Adrenal gland (tissue), 12 donors: ENCODE results near the gene CYP4V2. TPM values are rescaled to one million over a fixed set of nuclear protein-coding genes. Genes with fewer than 3 reads are reported as not detected.

Experiments
- DNase-seq, 7 donors: peaks; one replicate each; pipeline ENCODE4 v3.0.0-alpha.2; 2019 to 2020
- H3K27ac ChIP-seq, 5 donors: fragments of 200-600 bp; sonication (generic) in 4 of 5; 1 replicate in 3 of 5; 2 replicates in 2 of 5; pipeline versions ENCODE4 v1.5.1 to v1.8.0; 2016 to 2020; ENCODE audit warnings: mild to moderate bottlenecking in 1 of 5
- H3K27me3 ChIP-seq: fragments of 200-600 bp; 2 replicates; pipeline ENCODE4 v1.8.0; 2021
- H3K36me3 ChIP-seq, 2 donors: fragments of 200-600 bp; replicated peaks in 1 of 2; 1 replicate in 1 of 2; 2 replicates in 1 of 2; pipeline versions ENCODE4 v1.5.1 to v1.8.0; 2018 to 2022
- H3K4me1 ChIP-seq, 2 donors: fragments of 200-600 bp; replicated peaks in 1 of 2; 1 replicate in 1 of 2; 2 replicates in 1 of 2; pipeline versions ENCODE4 v1.5.1 to v1.8.0; 2018 to 2021
- H3K4me3 ChIP-seq, 4 donors: fragments of 200-600 bp; sonication (generic) in 3 of 4; one replicate each; pipeline ENCODE4 v1.5.1; 2016 to 2018
- H3K9me3 ChIP-seq, 3 donors: fragments of 200-600 bp; sonication (generic) in 1 of 3; replicated peaks in 1 of 3; 1 replicate in 2 of 3; 2 replicates in 1 of 3; pipeline versions ENCODE4 v1.5.1 to v1.8.0; 2016 to 2021
- CTCF ChIP-seq, 6 experiments: fragments of 450-650 bp in 4 of 6; fragments of 200-600 bp in 2 of 6; sonication (generic) in 1 of 6; IDR thresholded peaks; 1 replicate in 5 of 6; 2 replicates in 1 of 6; pipeline versions ENCODE4 v1.5.1 to v1.8.0; 2016 to 2021; ENCODE audit warnings: antibody characterized with exemption in 6 of 6, mild to moderate bottlenecking in 2 of 6, moderate library complexity in 1 of 6
- POLR2A ChIP-seq, 2 donors: fragments of 450-650 bp; IDR thresholded peaks; one replicate each; pipeline ENCODE4 v1.6.1; 2017; ENCODE audit warnings: antibody characterized with exemption in 2 of 2, mild to moderate bottlenecking in 2 of 2, moderate library complexity in 1 of 2
- WGBS, 4 donors: extraction: QIAGEN DNeasy Blood & Tissue Kit in 2 of 4; methylation state at CpG; one replicate each; pipeline versions ENCODE4 v1.1.5 to v1.1.7; 2013 to 2017; 5-methylcytosine and 5-hydroxymethylcytosine counted together
- intact Hi-C, 2 donors: fragments of 100-400 bp; cut with DNase I; formaldehyde crosslinking; loops; one replicate each; pipeline versions ENCODE4 v1.14.1 to v1.15.0; 2022 to 2023
- polyA plus RNA-seq, 3 donors: library from polyadenylated mRNA; stranded (reverse); fragments of 200-250 nt in 2 of 3; fragments of 350-450 nt in 1 of 3; fragmentation: Illumina TruSeq in 1 of 3; extraction: RNeasy Lipid Tissue Mini Kit (QIAGEN cat#74804) in 1 of 3; gene quantifications; one replicate each; pipeline ENCODE4 v1.2.3, GENCODE V29; 2013 to 2014
- total RNA-seq, 9 donors: library from RNA; depleted of rRNA in 4 of 9; stranded (reverse); fragments of >200 nt in 4 of 9; fragments of 120-200 nt in 1 of 9; fragmentation: NEBNext Ultra II Directional in 1 of 9; extraction: Animal tissue kit (Norgen Biotek cat#: 25700) in 1 of 9; gene quantifications; one replicate each; pipeline versions ENCODE4 v1.1.0 to v1.2.4, GENCODE V29; 2013 to 2023
- donor health status: healthy with polysubstance abuse.
- donor health status: Bipolar disorder and iron deficiency.
- donor health status: DM: yes; HTN: yes; CAD: no.
- donor health status: DM: no; HTN: no; CAD: no.
- donor health status: DM: no; HTN: no; CAD: no.
- donor health status: DM: yes; HTN: yes; CAD: no.

The CYP4V2 gene
- total and polyA plus RNA-seq, 12 donors = 11.5 to 106 (median 61.0) TPM

DNA sequence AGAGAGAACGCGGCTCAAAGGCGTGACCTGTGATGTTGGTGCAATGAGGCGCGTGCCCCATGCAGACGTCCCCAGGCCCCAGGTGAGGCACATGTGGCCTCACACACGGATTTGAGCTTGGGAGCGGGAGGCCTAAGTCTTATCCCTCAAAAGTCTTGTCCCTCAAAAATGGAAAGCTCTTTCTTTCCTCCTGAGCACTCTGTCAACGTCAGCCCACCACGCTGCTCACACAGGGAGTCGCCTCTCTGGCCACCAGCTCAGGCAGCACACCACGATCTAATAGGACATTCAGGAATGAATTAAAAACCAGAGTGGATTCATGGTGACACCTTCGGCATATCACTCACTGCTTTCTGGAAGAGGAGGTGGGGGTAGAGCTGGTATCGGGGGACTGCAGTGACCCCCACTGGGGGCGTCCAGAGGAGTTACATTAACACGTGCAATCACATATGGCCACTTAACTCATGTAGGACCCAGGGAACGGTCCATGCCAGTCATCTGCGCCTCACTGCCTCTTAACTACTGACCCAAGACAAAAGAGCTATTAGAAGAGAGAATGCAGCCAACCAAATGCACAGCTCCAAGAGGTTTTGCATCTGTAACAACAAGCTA lies 21.9 kb upstream of the CYP4V2 start:
- H3K36me3 ChIP-seq = no peaks in the 10 kb centered on the region
- no peaks in the 10 kb centered on the region for H3K27me3 ChIP-seq
- TF ChIP-seq POLR2A (IDR thresholded peaks at IDR 0.05) (no peak), CTCF (IDR thresholded peaks at IDR 0.05) (no peak)
- WGBS, 4 donors = 90 to 94% (median 92%) methylated on average over 17 to 18 of the region's 18 CpGs
- no peak overlapping the region for H3K4me3 ChIP-seq
- intact Hi-C loops = no loop called here
- no peaks in the 10 kb centered on the region for H3K4me1 ChIP-seq
- no peak overlapping the region for H3K27ac ChIP-seq
- DNase-seq = no peak
- no peaks in the 10 kb centered on the region for H3K9me3 ChIP-seq

- WGBS, 4 donors = 77 to 100% (median 86%) methylated on average over 4 to 16 of the region's 16 CpGs
- TF ChIP-seq CTCF (IDR thresholded peaks at IDR 0.05) (no peak), POLR2A (IDR thresholded peaks at IDR 0.05) (no peak)
- no peak for DNase-seq
- Histone ChIP-seq H3K4me1 (no peaks in the 10 kb centered on the region), H3K9me3 (no peaks in the 10 kb centered on the region), H3K36me3 (no peaks in the 10 kb centered on the region), H3K27ac (no peak overlapping the region), H3K27me3 (no peaks in the 10 kb centered on the region), H3K4me3 (no peak overlapping the region)
- intact Hi-C loops = no loop called here
These were observed 21.2 kb upstream of the CYP4V2 start for GRCh38 chr4:186169945-186170802.

DNA sequence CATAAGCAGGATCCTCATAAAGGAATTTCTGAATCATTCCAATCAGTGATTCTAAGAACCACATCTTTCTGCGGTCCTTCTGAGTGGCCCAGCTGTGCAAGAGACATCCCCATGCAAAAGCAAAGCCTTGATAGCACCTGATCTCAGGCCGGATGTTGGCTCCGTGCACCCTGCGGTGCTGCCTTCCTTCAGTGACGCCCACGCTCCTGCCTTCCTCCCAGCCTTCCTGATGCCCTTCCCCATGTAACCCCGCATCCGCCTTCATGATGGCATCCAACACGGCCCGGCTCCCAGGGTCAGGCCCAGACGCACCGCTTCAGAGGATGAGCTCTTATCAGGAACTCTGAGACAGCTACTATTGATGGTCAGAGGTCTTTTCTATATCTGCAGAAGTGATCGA lies 20.4 kb upstream of the CYP4V2 start:
- intact Hi-C loops = no loop called here
- 83 to 94% (median 89%) methylated on average over 12 to 13 of the region's 13 CpGs for WGBS, 4 donors
- Histone ChIP-seq H3K9me3 (no peaks in the 10 kb centered on the region), H3K27ac (no peak overlapping the region), H3K4me3 (no peak overlapping the region), H3K36me3 (no peaks in the 10 kb centered on the region), H3K27me3 (no peaks in the 10 kb centered on the region), H3K4me1 (no peaks in the 10 kb centered on the region)
- no peak for TF ChIP-seq POLR2A (IDR thresholded peaks at IDR 0.05)
- TF ChIP-seq CTCF (IDR thresholded peaks at IDR 0.05) = no peak
- DNase-seq = no peak

- no peaks in the 10 kb centered on the region for H3K9me3 ChIP-seq
- no peak overlapping the region for H3K27ac ChIP-seq
- TF ChIP-seq CTCF (IDR thresholded peaks at IDR 0.05) = no peak
- TF ChIP-seq POLR2A (IDR thresholded peaks at IDR 0.05) = no peak
- no peaks in the 10 kb centered on the region for H3K4me1 ChIP-seq
- WGBS, 4 donors = 70 to 95% (median 75%) methylated on average over 5 to 8 of the region's 8 CpGs; no CpG with 5 or more reads in 1 of the 4 donors
- intact Hi-C loops = no loop called here
- H3K36me3 ChIP-seq = no peaks in the 10 kb centered on the region
- DNase-seq = no peak
- H3K4me3 ChIP-seq = no peak overlapping the region
- H3K27me3 ChIP-seq = no peaks in the 10 kb centered on the region
These were observed 18.8 kb upstream of the CYP4V2 start for GRCh38 chr4:186172546-186172945.
